GM12874 (cell line): ENCODE measurements around the gene SMARCAL1.

Source experiments
- CTCF ChIP-seq: IDR thresholded peaks from 2 replicates; pipeline ENCODE4 v1.5.1; 2011; ENCODE audit warnings: low read depth, mild to moderate bottlenecking, control low read depth, low read length, moderate library complexity; ENCODE audit not compliant: insufficient read depth

Gene SMARCAL1

GRCh38 chr2:216412022-216412999 is at the start of gene SMARCAL1:
TSS of gene SMARCAL1 (plus strand) at chr2:216412484. CDS start at chr2:216414705, 2,221 bp downstream.
- no peak for TF ChIP-seq CTCF

GRCh38 chr2:216362730-216363129 is 49.6 kb upstream of the SMARCAL1 start:
- no peak for TF ChIP-seq CTCF

GRCh38 chr2:216363221-216363620 is 49.1 kb upstream of the SMARCAL1 start:
- TF ChIP-seq CTCF, result no peak

- no peak for TF ChIP-seq CTCF
These were observed 46.8 kb upstream of the SMARCAL1 start for GRCh38 chr2:216365518-216365917.

DNA sequence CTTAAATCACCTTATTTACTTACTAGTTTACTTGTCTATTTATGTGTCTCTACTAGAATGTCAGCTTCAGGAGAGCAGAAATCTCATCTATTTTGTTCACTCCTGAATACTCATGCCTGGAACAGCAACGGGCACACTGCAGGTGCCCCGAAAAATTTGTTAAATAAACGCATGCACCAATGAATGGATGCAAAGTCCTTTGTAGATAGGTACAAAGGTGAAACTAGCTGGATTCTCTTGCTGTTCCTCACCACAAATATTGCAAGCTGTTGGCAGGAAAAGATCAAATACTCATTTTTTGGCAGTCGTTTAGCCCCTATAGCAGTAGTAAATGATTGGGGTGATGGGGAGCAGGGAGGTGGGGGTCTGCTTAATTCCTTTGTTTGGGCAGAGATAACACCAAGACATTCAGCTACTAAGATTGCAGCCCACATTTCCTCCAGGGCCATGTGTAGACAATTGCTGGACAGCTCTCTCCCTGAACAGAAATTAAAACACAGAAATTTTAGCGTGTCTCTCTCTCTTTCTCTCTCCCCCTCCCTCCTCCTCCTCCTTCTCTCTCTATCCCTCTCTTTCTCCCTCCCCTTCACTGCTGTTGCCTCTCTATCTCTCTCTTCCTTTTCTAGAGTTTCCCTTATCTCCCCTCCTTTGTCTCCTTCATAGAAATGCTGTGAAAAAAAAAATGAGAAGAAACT is 45.4 kb upstream of the SMARCAL1 start:
- TF ChIP-seq CTCF, result no peak

DNA sequence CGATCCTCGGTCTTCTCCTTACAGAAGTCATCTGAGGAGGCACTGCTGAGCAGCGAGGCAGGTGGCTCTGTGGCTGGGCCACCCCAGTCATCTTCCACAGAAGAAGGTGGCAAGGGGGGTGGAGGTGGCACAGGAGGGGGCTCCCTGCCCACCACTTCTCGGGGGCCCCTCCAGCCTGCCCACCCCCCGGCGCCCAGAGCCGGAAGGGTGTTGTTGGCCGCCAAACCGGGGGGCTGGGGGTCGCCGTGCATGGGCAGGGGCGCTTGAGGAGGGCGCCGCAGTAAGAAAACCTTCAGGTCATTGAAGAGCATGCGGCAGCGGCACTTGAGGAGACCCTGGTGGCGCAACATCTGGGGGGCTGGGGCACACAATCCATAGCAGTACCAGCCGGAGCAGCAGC is 42.5 kb upstream of the SMARCAL1 start:
- TF ChIP-seq CTCF, result no peak

GRCh38 chr2:216370961-216371712 is 41.1 kb upstream of the SMARCAL1 start:
- no peak for TF ChIP-seq CTCF
